ENCODE measurements around the gene CRIP1. TPM values are rescaled to one million over a fixed set of nuclear protein-coding genes. Genes with fewer than 3 reads are reported as not detected.

CRIP1 gene
- total and polyA plus RNA-seq, 2 donors (not counting 3 experiments of a cell fraction or from before 2014, with no cell fraction given): 3.1 to 8.1 TPM

- FAIRE-seq: no peak
- no peaks in the 10 kb centered on the region for H4K20me1 ChIP-seq (replicated peaks; ENCODE audit: control insufficient read depth, extremely low read depth, insufficient read depth, low read length)
- POLR2A ChIA-PET: interaction anchor here (0.6 to 2.0 kb wide), 2 partner anchors 14 to 45 kb away, joined by 3 to 9 read pairs; no protein-coding TSS in a partner anchor
Measured at GRCh38 chr14:105475269-105476096, 11.2 kb upstream of the CRIP1 start.

More at GRCh38 chr14:105475269-105476096, 11.2 kb upstream of the CRIP1 start:
- Histone ChIP-seq H3K9me3 (replicated peaks; ENCODE audit: control insufficient read depth, insufficient read depth, low read length) (no peaks in the 10 kb centered on the region), H3K27ac (ENCODE audit: insufficient read depth, low read depth, low read length) (peak overlapping the region; percentile 76), H3K4me1 (ENCODE audit: control insufficient read depth, extremely low read depth, insufficient read depth, low read length) (peaks cover 19% of the 10 kb centered on the region), H2AFZ (ENCODE audit: low read depth, low read length) (no peak overlapping the region), H3K36me3 (ENCODE audit: control insufficient read depth in 2 of 2, extremely low read depth in 1 of 2, insufficient read depth in 2 of 2, low read length in 2 of 2) (peaks cover 3 to 5% of the 10 kb centered on the region in 2 experiments), H3K9me1 (replicated peaks; ENCODE audit: control insufficient read depth, extremely low read depth, insufficient read depth, low read length) (no peaks in the 10 kb centered on the region), H3K27me3 (ENCODE audit: control insufficient read depth in 2 of 2, insufficient read depth in 2 of 2, low read length in 2 of 2) (no peaks in the 10 kb centered on the region), H3K79me2 (ENCODE audit: control insufficient read depth, insufficient read depth, low read length) (peaks cover 10% of the 10 kb centered on the region), H3K4me3 (replicated peaks in 1 of 3; ENCODE audit: insufficient read depth in 1 of 3, low read depth in 1 of 3, low read length in 3 of 3) (peak overlapping the region; percentile 53 to 93 (median 72)), H3K4me2 (ENCODE audit: insufficient read depth, low read length) (peak overlapping the region; percentile 58), H3K9ac (replicated peaks; ENCODE audit: extremely low read depth, insufficient read depth, low read length) (peak overlapping the region; percentile 97)
- BruUV-seq (replicated peaks): no TSS peak
- intact Hi-C loops (cut with micrococcal nuclease): loop anchor here (2.0 kb wide), 2 partner anchors 77 to 279 kb away; partner anchors contain the start of gene TEX22
- CTCF ChIA-PET: interaction anchor here (2.7 kb wide), 1 partner anchor 14 kb away, joined by 27 read pairs; no protein-coding TSS in a partner anchor
- peak; percentile 77 for DNase-seq (ENCODE audit: low read depth, low spot score)
- dilution Hi-C loops (cut with MboI; ENCODE audit: extremely low pct_ligation_motif_present, low sequenced_read_pairs): no loop called here
- TF ChIP-seq POLR2A (IDR thresholded peaks at IDR 0.05; ENCODE audit: low read depth, low read length): peak; percentile 63
- TF ChIP-seq CTCF (IDR thresholded peaks at IDR 0.05; ENCODE audit: extremely low read depth in 1 of 2, insufficient read depth in 1 of 2, low read depth in 1 of 2, low read length in 2 of 2): no peak
- peak; percentile 61 for TF ChIP-seq POLR2AphosphoS5 (IDR thresholded peaks at IDR 0.05; ENCODE audit: insufficient read depth, low read depth, low read length)
- TF ChIP-seq FOS (IDR thresholded peaks at IDR 0.05; ENCODE audit: borderline replicate concordance, insufficient read depth, low read length): peak; percentile 47
- no peak for TF ChIP-seq JUN (IDR thresholded peaks at IDR 0.05; ENCODE audit: borderline replicate concordance, insufficient read depth, insufficient read length, low read depth)

Data from endothelial cell of umbilical vein (primary cell).